NCI-H460 (cell line): ENCODE data around the gene RALB. TPM values are rescaled to one million over a fixed set of nuclear protein-coding genes. Genes with fewer than 3 reads are reported as not detected.
"Not testable (repeated sequence)": the region's sequence is repeated elsewhere in the genome, so short reads cannot be mapped to it uniquely, and the experiment has no call there.

ENCODE experiments used
- DNase-seq: peaks from one replicate; pipeline ENCODE4 v3.0.0-alpha.2; 2016; ENCODE audit warnings: low read depth; ENCODE audit errors: extremely low read depth
- total RNA-seq: library from RNA; depleted of rRNA; stranded (reverse); fragments of >200 nt; shearing (Covaris generic); gene quantifications from 2 replicates; pipeline ENCODE4 v1.2.3, GENCODE V29; 2014

RALB gene
- total RNA-seq, 1 experiment from 2014 or later = 45.6 TPM

GRCh38 chr2:120313695-120314615, 61.3 kb downstream of the RALB start:
- no peak for DNase-seq

- DNase-seq = no peak
Measured at GRCh38 chr2:120314690-120315366, 62.2 kb downstream of the RALB start.

GRCh38 chr2:120315367-120316033, 62.8 kb downstream of the RALB start:
- DNase-seq = no peak

GRCh38 chr2:120316071-120316470, 63.4 kb downstream of the RALB start:
- no peak for DNase-seq

- no peak for DNase-seq
Measured at GRCh38 chr2:120316528-120317179, 64.0 kb downstream of the RALB start.

DNA sequence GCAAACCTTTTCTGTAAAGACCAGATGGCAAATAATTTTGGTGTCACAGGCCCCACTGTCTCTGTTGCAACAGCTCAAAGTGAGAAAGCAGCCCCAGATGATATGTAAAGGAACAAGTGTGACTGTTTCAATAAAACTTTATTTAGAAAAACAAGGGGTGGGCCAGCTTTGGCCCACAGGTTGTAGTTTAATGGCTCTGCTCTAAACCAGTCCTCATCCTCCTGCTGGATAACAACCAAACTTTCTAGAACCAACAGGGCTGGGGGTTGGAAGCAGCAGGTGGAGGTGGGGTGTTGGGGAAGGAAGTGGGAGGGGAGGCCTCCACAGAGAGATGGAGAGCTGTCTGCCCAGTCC, 64.5 kb downstream of the RALB start:
- no peak for DNase-seq

DNA sequence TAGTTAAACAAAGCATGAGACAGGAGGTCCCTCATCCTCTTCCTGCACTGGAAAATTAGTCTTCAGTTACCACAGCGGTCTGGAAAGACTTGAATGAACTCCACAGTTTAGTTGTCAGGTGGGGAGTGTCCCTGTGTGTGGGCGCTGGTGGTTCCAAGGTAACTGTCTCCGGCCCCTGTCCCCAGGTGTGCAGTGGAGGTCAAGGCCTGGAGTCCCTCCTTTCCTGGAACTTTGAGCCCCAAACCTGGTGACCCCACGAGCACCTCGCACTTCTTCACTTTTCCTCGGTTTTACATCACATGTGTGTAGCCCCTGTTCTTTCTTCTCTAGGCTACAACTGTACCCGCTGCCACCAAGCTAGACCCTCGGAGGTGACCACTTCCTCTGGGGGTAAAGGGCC, 65.3 kb downstream of the RALB start:
- no peak for DNase-seq

GRCh38 chr2:120318626-120319025, 66.0 kb downstream of the RALB start:
- no peak for DNase-seq

- DNase-seq = no peak
Measured at GRCh38 chr2:120319123-120319522, 66.5 kb downstream of the RALB start.

GRCh38 chr2:120319686-120320317, 67.2 kb downstream of the RALB start:
- DNase-seq = no peak

- DNase-seq = no peak
Measured at GRCh38 chr2:120320318-120320851, 67.7 kb downstream of the RALB start.

- not testable (repeated sequence) for DNase-seq
Measured at GRCh38 chr2:120320887-120321556, 68.4 kb downstream of the RALB start.

DNA sequence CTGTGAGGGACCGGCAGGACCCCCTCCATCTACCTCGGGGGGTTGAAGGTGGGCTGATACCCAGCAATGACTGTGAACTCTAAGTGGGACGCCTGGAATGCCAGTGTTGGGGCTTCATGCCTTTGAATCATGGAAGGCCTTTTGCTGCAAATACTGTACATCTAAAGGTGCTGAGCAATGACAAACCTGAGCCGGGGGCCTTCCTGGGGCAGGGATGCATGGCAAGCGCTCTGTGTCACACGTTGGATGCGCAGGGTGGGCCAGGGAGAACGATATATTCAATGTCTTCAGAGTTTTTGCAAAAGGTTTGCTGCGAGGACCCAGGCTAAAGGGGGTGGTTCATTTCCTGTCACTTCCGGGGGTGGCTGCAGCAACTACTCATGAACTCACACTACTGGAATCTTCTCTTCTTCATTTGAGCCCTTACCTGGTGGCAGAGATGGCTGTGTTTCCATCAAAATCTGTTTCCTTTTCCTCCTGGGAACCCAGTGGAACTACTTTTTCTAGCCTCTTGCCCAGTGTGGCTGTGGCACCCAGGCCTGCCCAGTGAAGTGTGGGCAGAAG, 69.2 kb downstream of the RALB start:
- DNase-seq = no peak

DNA sequence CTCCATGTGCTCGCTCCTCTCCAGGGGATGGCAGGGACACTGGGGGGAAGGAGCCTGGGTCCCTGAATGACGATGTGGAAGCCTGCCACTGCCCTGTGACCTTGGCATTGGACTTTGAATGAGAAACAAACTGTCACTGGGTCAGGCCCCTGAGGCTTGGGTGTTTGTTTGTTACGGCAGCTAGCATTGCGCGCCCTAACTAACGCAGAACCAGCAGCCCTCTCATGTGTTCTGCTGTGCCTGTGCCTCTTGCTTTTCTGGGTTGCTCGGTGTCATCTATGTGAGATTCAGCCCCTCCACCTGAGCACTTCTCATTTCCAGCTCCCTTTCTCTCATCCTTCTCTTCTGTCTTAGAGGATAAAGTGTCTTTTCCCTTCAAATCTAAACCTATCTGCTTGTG, 69.7 kb downstream of the RALB start:
- no peak for DNase-seq

- no peak for DNase-seq
Measured at GRCh38 chr2:120323214-120323613, 70.6 kb downstream of the RALB start.

DNA sequence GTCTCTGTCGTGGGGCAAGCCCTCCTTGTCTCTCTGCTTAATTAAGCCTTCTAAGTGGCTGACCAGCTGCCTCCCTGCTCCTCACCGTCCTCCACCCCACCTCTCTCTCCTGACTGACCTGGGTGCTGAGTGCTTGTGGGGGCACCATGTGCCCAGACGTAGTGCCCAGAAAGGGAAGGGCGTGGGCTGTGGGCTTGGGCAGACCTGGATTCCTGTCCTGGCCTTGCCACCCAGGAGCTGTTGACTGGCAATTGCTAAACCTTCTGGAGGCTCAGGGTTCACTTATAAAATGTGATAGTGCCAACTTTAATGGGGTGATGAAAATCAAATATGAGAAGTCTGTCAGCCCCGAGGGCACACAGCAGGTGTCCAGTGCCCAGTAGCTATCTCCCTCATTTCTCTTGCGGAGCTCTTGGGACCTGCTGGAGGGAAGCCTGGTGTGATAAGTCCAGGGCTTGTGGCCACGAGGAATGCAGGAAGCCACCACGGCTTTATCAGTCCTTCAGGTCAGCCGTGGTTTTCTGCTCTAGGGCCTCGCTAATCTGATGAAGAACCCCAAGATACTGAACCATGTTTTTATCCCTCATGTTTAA, 71.3 kb downstream of the RALB start:
- DNase-seq = no peak

- DNase-seq = no peak
Measured at GRCh38 chr2:120324933-120325332, 72.3 kb downstream of the RALB start.

DNA sequence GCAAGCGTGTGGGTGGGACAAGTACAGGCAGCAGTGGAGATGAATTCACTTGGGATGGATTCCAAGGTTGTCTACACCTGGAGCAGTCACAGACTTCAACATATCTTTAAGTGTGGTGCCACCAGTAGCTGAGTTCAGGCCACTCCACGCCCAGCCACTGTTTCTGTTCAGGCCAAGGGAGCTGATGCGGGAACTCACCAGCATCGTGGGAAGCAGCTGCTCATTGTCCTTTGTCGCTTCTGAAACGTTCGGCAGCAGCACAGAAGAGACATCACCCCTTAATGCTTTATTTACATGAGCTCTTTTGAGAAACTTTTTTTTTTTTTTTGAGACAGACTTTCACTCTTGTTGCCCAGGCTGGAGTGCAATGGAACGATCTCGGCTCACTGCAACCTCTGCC, 73.4 kb downstream of the RALB start:
- no peak for DNase-seq
